ENCODE measurements around the gene NR2C2.

The NR2C2 gene

GRCh38 chr3:14957925-14958324 is 10.5 kb downstream of the NR2C2 start:
- Histone ChIP-seq H3K9me3 (ENCODE audit: insufficient read depth, low read length) (no peaks in the 10 kb centered on the region), H3K9me2 (replicated peaks; ENCODE audit: insufficient read depth, low read length) (no peaks in the 10 kb centered on the region), H3K4me2 (ENCODE audit: low read depth, low read length, poor library complexity, severe bottlenecking) (no peak overlapping the region), H3K36me3 (ENCODE audit: low read length) (peaks cover 9% of the 10 kb centered on the region), H4K20me1 (ENCODE audit: low read depth, low read length) (no peaks in the 10 kb centered on the region; the same call in 1 of the 2 replicates), H2AFZ (ENCODE audit: low read depth, low read length, severe bottlenecking) (no peak overlapping the region), H3K79me2 (ENCODE audit: insufficient read depth, low read length) (peaks cover 82% of the 10 kb centered on the region), H3K27ac (ENCODE audit: low read depth, low read length) (no peak overlapping the region), H3K27me3 (ENCODE audit: low read length) (no peaks in the 10 kb centered on the region), H3K4me3 (ENCODE audit: insufficient read depth, low read length, poor library complexity, severe bottlenecking) (no peak overlapping the region), H3F3A (ENCODE audit: insufficient read depth) (no peaks in the 10 kb centered on the region), H3K9ac (ENCODE audit: low read length) (no peak overlapping the region)
- no peak for TF ChIP-seq EZH2phosphoT487 (conservative IDR thresholded peaks at IDR 0.05; ENCODE audit: low read length)
- no peak for TF ChIP-seq CTCF (IDR thresholded peaks at IDR 0.05; ENCODE audit: insufficient read depth, low read length, poor library complexity, severe bottlenecking)

GRCh38 chr3:14959359-14959943 is 12.1 kb downstream of the NR2C2 start:
- H3K4me3 ChIP-seq (ENCODE audit: insufficient read depth, low read length, poor library complexity, severe bottlenecking): no peak overlapping the region
- H3K27ac ChIP-seq (ENCODE audit: low read depth, low read length): no peak overlapping the region
- no peak overlapping the region for H3K9ac ChIP-seq (ENCODE audit: low read length)
- H3K36me3 ChIP-seq (ENCODE audit: low read length): peaks cover 9% of the 10 kb centered on the region
- no peak overlapping the region for H2AFZ ChIP-seq (ENCODE audit: low read depth, low read length, severe bottlenecking)
- TF ChIP-seq CTCF (IDR thresholded peaks at IDR 0.05; ENCODE audit: insufficient read depth, low read length, poor library complexity, severe bottlenecking): no peak
- TF ChIP-seq EZH2phosphoT487 (conservative IDR thresholded peaks at IDR 0.05; ENCODE audit: low read length): no peak
- H4K20me1 ChIP-seq (ENCODE audit: low read depth, low read length): no peaks in the 10 kb centered on the region; the same call in 1 of the 2 replicates
- H3K9me3 ChIP-seq (ENCODE audit: insufficient read depth, low read length): no peaks in the 10 kb centered on the region
- H3K9me2 ChIP-seq (replicated peaks; ENCODE audit: insufficient read depth, low read length): no peaks in the 10 kb centered on the region
- peaks cover 72% of the 10 kb centered on the region for H3K79me2 ChIP-seq (ENCODE audit: insufficient read depth, low read length)
- H3F3A ChIP-seq (ENCODE audit: insufficient read depth): no peaks in the 10 kb centered on the region
- H3K27me3 ChIP-seq (ENCODE audit: low read length): no peaks in the 10 kb centered on the region
- H3K4me2 ChIP-seq (ENCODE audit: low read depth, low read length, poor library complexity, severe bottlenecking): no peak overlapping the region

GRCh38 chr3:14962762-14963161 is 15.4 kb downstream of the NR2C2 start:
- peaks cover 23% of the 10 kb centered on the region for H3K36me3 ChIP-seq (ENCODE audit: low read length)
- no peaks in the 10 kb centered on the region for H3F3A ChIP-seq (ENCODE audit: insufficient read depth)
- H3K4me2 ChIP-seq (ENCODE audit: low read depth, low read length, poor library complexity, severe bottlenecking): no peak overlapping the region
- no peaks in the 10 kb centered on the region for H3K27me3 ChIP-seq (ENCODE audit: low read length)
- no peak overlapping the region for H3K4me3 ChIP-seq (ENCODE audit: insufficient read depth, low read length, poor library complexity, severe bottlenecking)
- no peak for TF ChIP-seq EZH2phosphoT487 (conservative IDR thresholded peaks at IDR 0.05; ENCODE audit: low read length)
- TF ChIP-seq CTCF (IDR thresholded peaks at IDR 0.05; ENCODE audit: insufficient read depth, low read length, poor library complexity, severe bottlenecking): no peak
- H2AFZ ChIP-seq (ENCODE audit: low read depth, low read length, severe bottlenecking): no peak overlapping the region
- H3K79me2 ChIP-seq (ENCODE audit: insufficient read depth, low read length): peaks cover 51% of the 10 kb centered on the region
- H3K9me2 ChIP-seq (replicated peaks; ENCODE audit: insufficient read depth, low read length): no peaks in the 10 kb centered on the region
- H3K9ac ChIP-seq (ENCODE audit: low read length): no peak overlapping the region
- no peaks in the 10 kb centered on the region; the same call in 1 of the 2 replicates for H4K20me1 ChIP-seq (ENCODE audit: low read depth, low read length)
- no peaks in the 10 kb centered on the region for H3K9me3 ChIP-seq (ENCODE audit: insufficient read depth, low read length)
- H3K27ac ChIP-seq (ENCODE audit: low read depth, low read length): no peak overlapping the region
